ENCODE data around the gene KCNG2.
"Not testable (repeated sequence)": the region's sequence is repeated elsewhere in the genome, so short reads cannot be mapped to it uniquely, and the experiment has no call there.

DNA sequence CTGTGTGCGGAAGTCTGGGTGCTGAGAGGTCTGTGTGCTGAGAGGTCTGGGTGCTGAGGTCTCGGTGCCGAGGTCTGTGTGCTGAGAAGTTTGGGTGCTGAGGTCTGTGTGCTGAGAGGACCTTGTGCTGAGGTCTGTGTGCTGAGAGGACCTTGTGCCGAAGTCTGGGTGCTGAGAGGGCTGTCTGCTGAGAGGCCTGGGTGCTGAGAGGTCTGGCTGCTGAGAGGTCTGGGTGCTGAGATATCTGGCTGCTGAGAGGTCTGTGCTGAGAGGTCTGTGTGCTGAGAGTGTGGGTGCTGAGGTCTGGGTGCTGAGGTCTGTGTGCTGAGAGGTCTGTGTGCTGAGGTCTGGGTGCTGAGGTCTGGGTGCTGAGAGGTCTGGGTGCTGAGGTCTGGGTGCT, 67.2 kb downstream of the KCNG2 start:
- not testable (repeated sequence) for TF ChIP-seq CTCF (IDR thresholded peaks at IDR 0.05; ENCODE audit: insufficient read depth, low read length, poor library complexity, severe bottlenecking); EZH2phosphoT487 (conservative IDR thresholded peaks at IDR 0.05; ENCODE audit: low read length)

All from SU-DHL-6 (cell line).